NCI-H510A (cell line): ENCODE measurements around the gene WT1.
"Not testable (repeated sequence)": the region's sequence is repeated elsewhere in the genome, so short reads cannot be mapped to it uniquely, and the experiment has no call there.

Source experiments
- DNase-seq: peaks from one replicate; lab custom pipeline; 2025; lab: John Stamatoyannopoulos, UW

The WT1 gene

GRCh38 chr11:32435511-32435941 is at the start of gene WT1:
TSS of gene WT1 (minus strand) at chr11:32435539.
- DNase-seq = no peak

GRCh38 chr11:32479291-32479690 is 44.0 kb upstream of the WT1 start:
- no peak for DNase-seq

GRCh38 chr11:32478277-32478731 is 43.0 kb upstream of the WT1 start:
- no peak for DNase-seq

- no peak for DNase-seq
Measured at GRCh38 chr11:32473282-32473909, 38.1 kb upstream of the WT1 start.

- DNase-seq = no peak
Measured at GRCh38 chr11:32472226-32472625, 36.9 kb upstream of the WT1 start.

- DNase-seq = not testable (repeated sequence)
Measured at GRCh38 chr11:32471544-32471943, 36.2 kb upstream of the WT1 start.

GRCh38 chr11:32469791-32470190 is 34.5 kb upstream of the WT1 start:
- DNase-seq = no peak

GRCh38 chr11:32466279-32466915 is 31.1 kb upstream of the WT1 start:
- no peak for DNase-seq

GRCh38 chr11:32464078-32464477 is 28.7 kb upstream of the WT1 start:
- no peak for DNase-seq

GRCh38 chr11:32462011-32462690 is 26.8 kb upstream of the WT1 start:
- DNase-seq = no peak

- no peak for DNase-seq
Measured at GRCh38 chr11:32456864-32457263, 21.5 kb upstream of the WT1 start.

- DNase-seq = no peak
Measured at GRCh38 chr11:32454993-32455392, 19.7 kb upstream of the WT1 start.

GRCh38 chr11:32451808-32452207 is 16.5 kb upstream of the WT1 start:
- no peak for DNase-seq

- DNase-seq = no peak
Measured at GRCh38 chr11:32450372-32450771, 15.0 kb upstream of the WT1 start.

GRCh38 chr11:32448232-32448631 is 12.9 kb upstream of the WT1 start:
- DNase-seq = no peak

GRCh38 chr11:32447252-32447651 is 11.9 kb upstream of the WT1 start:
- no peak for DNase-seq

GRCh38 chr11:32446227-32446626 is 10.9 kb upstream of the WT1 start:
- DNase-seq = no peak

- no peak for DNase-seq
Measured at GRCh38 chr11:32444186-32444585, 8.8 kb upstream of the WT1 start.

GRCh38 chr11:32440916-32441315 is 5.6 kb upstream of the WT1 start:
- no peak for DNase-seq

GRCh38 chr11:32440312-32440908 is 5.1 kb upstream of the WT1 start:
- DNase-seq = no peak

- no peak for DNase-seq
Measured at GRCh38 chr11:32439501-32440210, 4.3 kb upstream of the WT1 start.

GRCh38 chr11:32438866-32439489 is 3.6 kb upstream of the WT1 start:
- no peak for DNase-seq
